OCI-LY3 (cell line): Measurements from ENCODE around the gene LAMA3.

Source experiments
- H2AFZ ChIP-seq: fragments of 200-600, 300-600 bp; shearing (Covaris generic); 2 replicates; pipeline ENCODE4 v1.6.0; 2014; ENCODE audit warnings: antibody characterized with exemption, low read depth, low read length
- H3K27ac ChIP-seq: fragments of 200-600, 300-600 bp; sonication (generic); 2 replicates; pipeline ENCODE4 v1.5.1; 2014; ENCODE audit warnings: mild to moderate bottlenecking, low read length, moderate library complexity, mixed read lengths
- H3K27me3 ChIP-seq: fragments of 200-600, 300-600 bp; sonication (generic); 2 replicates; pipeline ENCODE4 v1.6.1; 2014; ENCODE audit warnings: low read depth, low read length, mixed read lengths
- H3K36me3 ChIP-seq: fragments of 200-600, 300-600 bp; sonication (generic); replicated peaks from 2 replicates; pipeline ENCODE3; 2014; ENCODE audit warnings: low read depth, low read length, mixed read lengths
- H3K4me1 ChIP-seq: fragments of 300-600, 200-600 bp; sonication (generic); 2 replicates; pipeline ENCODE4 v1.6.1; 2014; ENCODE audit warnings: low read length, mixed read lengths
- H3K4me2 ChIP-seq: fragments of 200-600, 300-600 bp; sonication (generic); 2 replicates; pipeline ENCODE4 v1.6.1; 2014; ENCODE audit warnings: low read length, mixed read lengths
- H3K4me3 ChIP-seq: fragments of 300-600, 200-600 bp; sonication (generic); 2 replicates; pipeline ENCODE4 v1.5.1; 2014; ENCODE audit warnings: antibody characterized with exemption, mild to moderate bottlenecking, low read length, moderate library complexity
- H3K79me2 ChIP-seq: fragments of 300-600, 200-600 bp; shearing (Covaris generic); 2 replicates; pipeline ENCODE4 v1.6.1; 2014; ENCODE audit warnings: mild to moderate bottlenecking, low read length, mixed read lengths
- H3K9ac ChIP-seq: fragments of 300-600, 200-600 bp; shearing (Covaris generic); 2 replicates; pipeline ENCODE4 v1.6.0; 2014; ENCODE audit warnings: mild to moderate bottlenecking, low read length, moderate library complexity
- H3K9me3 ChIP-seq: fragments of 200-600, 300-600 bp; shearing (Covaris generic); 2 replicates; pipeline ENCODE4 v1.6.1; 2014; ENCODE audit warnings: low read length, mixed read lengths; ENCODE audit not compliant: insufficient read depth
- H4K20me1 ChIP-seq: fragments of 200-600, 300-600 bp; sonication (generic); 2 replicates; pipeline ENCODE4 v1.6.1; 2016; ENCODE audit warnings: low read length, mixed read lengths; ENCODE audit not compliant: insufficient read depth
- CTCF ChIP-seq: fragments of 200-600, 300-600 bp; sonication (generic); IDR thresholded peaks from 2 replicates; pipeline ENCODE4 v1.5.1; 2014; ENCODE audit warnings: antibody characterized with exemption, low read length, low read depth
- EZH2phosphoT487 ChIP-seq: fragments of 200-600 bp; shearing (Covaris generic); IDR thresholded peaks from 2 replicates; pipeline ENCODE4 v1.6.1; 2018; ENCODE audit warnings: antibody characterized with exemption, mixed run types, low read depth

The LAMA3 gene

DNA sequence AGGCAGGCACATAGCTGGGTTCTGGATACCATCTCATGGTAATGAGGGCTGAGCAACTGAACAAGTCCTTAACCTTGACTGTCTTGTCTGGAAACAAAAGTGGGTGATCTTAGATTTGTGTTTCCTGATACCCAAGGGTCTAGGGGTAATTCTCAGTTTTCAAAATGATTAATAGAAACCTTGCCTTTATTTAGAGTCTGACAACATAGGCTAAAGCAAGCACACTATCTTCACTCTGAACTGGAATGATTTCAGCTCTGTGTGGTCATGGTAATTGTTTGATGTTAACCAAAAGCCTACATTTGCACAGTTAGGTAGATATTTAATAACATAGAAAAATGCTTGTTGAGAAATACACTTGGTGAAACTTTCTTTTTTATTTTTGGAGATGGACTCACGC lies 6.8 kb upstream of the LAMA3 start:
- no peaks in the 10 kb centered on the region for H4K20me1 ChIP-seq
- TF ChIP-seq CTCF (no peak), EZH2phosphoT487 (no peak)
- H3K79me2 ChIP-seq, result no peaks in the 10 kb centered on the region
- peaks cover 12% of the 10 kb centered on the region; the same call in 1 of the 2 replicates for H3K27me3 ChIP-seq
- H3K9me3 ChIP-seq, result no peaks in the 10 kb centered on the region
- H2AFZ ChIP-seq, result no peak overlapping the region
- no peaks in the 10 kb centered on the region for H3K36me3 ChIP-seq
- no peak overlapping the region for H3K4me3 ChIP-seq
- no peak overlapping the region for H3K9ac ChIP-seq
- H3K4me2 ChIP-seq, result peak overlapping the region; percentile 2; the same call in 1 of the 2 replicates
- H3K4me1 ChIP-seq, result peaks cover 6% of the 10 kb centered on the region
- H3K27ac ChIP-seq, result no peak overlapping the region

DNA sequence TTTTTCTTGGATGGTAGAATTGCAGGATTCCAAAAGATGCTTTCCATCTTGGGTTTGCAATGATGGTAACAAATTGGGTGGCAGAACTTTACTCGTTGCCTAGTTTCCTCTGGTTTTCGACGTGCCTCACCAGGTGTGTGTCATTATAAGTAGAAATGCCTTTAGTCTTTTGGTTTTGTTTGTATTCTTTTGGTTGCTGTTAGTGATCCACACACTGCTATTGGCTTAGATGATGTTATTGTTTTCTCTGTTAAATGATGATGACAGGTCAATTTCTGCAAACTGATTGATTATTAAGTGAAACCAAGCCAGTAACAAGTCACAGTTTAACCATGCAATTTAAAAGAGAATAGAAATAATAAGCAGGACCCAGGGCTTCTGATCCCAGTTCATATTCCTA lies 6.1 kb upstream of the LAMA3 start:
- Histone ChIP-seq H3K79me2 (no peaks in the 10 kb centered on the region), H2AFZ (no peak overlapping the region), H3K9ac (no peak overlapping the region), H3K4me2 (no peak overlapping the region), H4K20me1 (no peaks in the 10 kb centered on the region), H3K27me3 (peaks cover 10% of the 10 kb centered on the region; the same call in 1 of the 2 replicates), H3K36me3 (no peaks in the 10 kb centered on the region), H3K9me3 (no peaks in the 10 kb centered on the region), H3K27ac (no peak overlapping the region), H3K4me1 (peaks cover 6% of the 10 kb centered on the region), H3K4me3 (no peak overlapping the region)
- no peak for TF ChIP-seq CTCF
- no peak for TF ChIP-seq EZH2phosphoT487

DNA sequence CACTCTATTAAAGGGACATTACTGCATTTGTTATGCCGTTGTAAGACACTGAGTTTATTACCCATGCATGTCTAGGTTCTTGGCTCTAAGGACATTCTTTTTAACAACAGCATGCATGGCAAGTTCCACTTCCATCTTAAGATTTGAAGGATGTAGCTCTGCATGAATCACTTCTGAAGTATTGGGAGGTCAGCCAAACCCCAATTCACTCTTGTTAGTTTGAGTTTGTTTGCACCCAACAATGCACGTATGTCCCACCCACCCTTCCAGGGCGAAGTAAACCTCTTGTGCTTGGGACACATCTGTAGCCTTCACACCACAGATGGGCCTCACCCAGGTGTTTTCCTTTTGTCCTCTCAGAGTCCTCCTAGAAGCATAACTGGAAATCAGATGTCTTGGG lies 5.6 kb upstream of the LAMA3 start:
- Histone ChIP-seq H3K4me2 (no peak overlapping the region), H3K79me2 (no peaks in the 10 kb centered on the region), H3K36me3 (no peaks in the 10 kb centered on the region), H3K4me3 (no peak overlapping the region), H3K27me3 (peaks cover 5% of the 10 kb centered on the region; the same call in 1 of the 2 replicates), H3K9ac (no peak overlapping the region), H3K27ac (no peak overlapping the region), H2AFZ (no peak overlapping the region), H3K9me3 (no peaks in the 10 kb centered on the region), H4K20me1 (no peaks in the 10 kb centered on the region), H3K4me1 (peaks cover 6% of the 10 kb centered on the region)
- TF ChIP-seq CTCF (no peak), EZH2phosphoT487 (no peak)

GRCh38 chr18:23684515-23685197 lies 4.6 kb upstream of the LAMA3 start:
- no peaks in the 10 kb centered on the region for H3K79me2 ChIP-seq
- H3K9me3 ChIP-seq, result no peaks in the 10 kb centered on the region
- H3K4me1 ChIP-seq, result peaks cover 6% of the 10 kb centered on the region
- no peak overlapping the region for H3K27ac ChIP-seq
- H3K27me3 ChIP-seq, result no peaks in the 10 kb centered on the region
- H3K4me2 ChIP-seq, result no peak overlapping the region
- H2AFZ ChIP-seq, result no peak overlapping the region
- H4K20me1 ChIP-seq, result no peaks in the 10 kb centered on the region
- H3K9ac ChIP-seq, result no peak overlapping the region
- no peaks in the 10 kb centered on the region for H3K36me3 ChIP-seq
- TF ChIP-seq EZH2phosphoT487 (no peak), CTCF (no peak)
- H3K4me3 ChIP-seq, result no peak overlapping the region
